Ovary (tissue), 3 donors: ENCODE results near the gene BCAS1.

Experiments
- CTCF ChIP-seq, 3 donors: fragments of 450-650 bp in 2 of 3; fragments of 200-600 bp in 1 of 3; IDR thresholded peaks; one replicate each; pipeline versions ENCODE4 v1.5.1 to v1.8.0; 2016 to 2022; ENCODE audit warnings: antibody characterized with exemption in 3 of 3, mild to moderate bottlenecking in 1 of 3
- EP300 ChIP-seq: sonication (generic); formaldehyde crosslinking; IDR thresholded peaks from one replicate; pipeline ENCODE4 v1.6.1; 2017; ENCODE audit warnings: antibody characterized with exemption
- POLR2A ChIP-seq: fragments of 450-650 bp; IDR thresholded peaks from one replicate; pipeline ENCODE4 v1.6.1; 2017; ENCODE audit warnings: antibody characterized with exemption, mild to moderate bottlenecking, moderate library complexity
- donor health status: DM: no; HTN: no; CAD: no.

- TF ChIP-seq POLR2A = no peak
- TF ChIP-seq CTCF (IDR thresholded peaks at IDR 0.05) = no peak
- TF ChIP-seq EP300 = no peak
These were observed 21.6 kb upstream of the BCAS1 start for GRCh38 chr20:54092021-54092420.
